ENCODE measurements around the gene ANTKMT.

GRCh38 chr16:734981-735881 is 14.3 kb downstream of the ANTKMT start:
- no peak for TF ChIP-seq ESRRG (CRISPR knock-in tag; IDR thresholded peaks at IDR 0.05)
- no peak for TF ChIP-seq ZFP30 (CRISPR knock-in tag; IDR thresholded peaks at IDR 0.05)
- TF ChIP-seq PATZ1 (CRISPR knock-in tag; IDR thresholded peaks at IDR 0.05; ENCODE audit: borderline replicate concordance), result no peak
- TF ChIP-seq ZNF8 (CRISPR knock-in tag; IDR thresholded peaks at IDR 0.05), result no peak
- no peak for TF ChIP-seq GLIS3 (CRISPR knock-in tag; IDR thresholded peaks at IDR 0.05)
- TF ChIP-seq ZC3H10 (CRISPR knock-in tag; IDR thresholded peaks at IDR 0.05), result no peak
- no peak for TF ChIP-seq TCF4 (CRISPR knock-in tag; IDR thresholded peaks at IDR 0.05; ENCODE audit: borderline replicate concordance)
- no peak for TF ChIP-seq TOX (CRISPR knock-in tag; IDR thresholded peaks at IDR 0.05; ENCODE audit: borderline replicate concordance)
- no peak for TF ChIP-seq ZFP3 (CRISPR knock-in tag; IDR thresholded peaks at IDR 0.05)
- TF ChIP-seq RARB (CRISPR knock-in tag; IDR thresholded peaks at IDR 0.05), result no peak
